Measurements from ENCODE around the gene RAB40A. TPM values are rescaled to one million over a fixed set of nuclear protein-coding genes. Genes with fewer than 3 reads are reported as not detected.

The RAB40A gene, protein sequence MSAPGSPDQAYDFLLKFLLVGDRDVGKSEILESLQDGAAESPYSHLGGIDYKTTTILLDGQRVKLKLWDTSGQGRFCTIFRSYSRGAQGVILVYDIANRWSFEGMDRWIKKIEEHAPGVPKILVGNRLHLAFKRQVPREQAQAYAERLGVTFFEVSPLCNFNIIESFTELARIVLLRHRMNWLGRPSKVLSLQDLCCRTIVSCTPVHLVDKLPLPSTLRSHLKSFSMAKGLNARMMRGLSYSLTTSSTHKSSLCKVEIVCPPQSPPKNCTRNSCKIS
- total RNA-seq: under 1 TPM; 0.18 TPM
- long read RNA-seq: 0 reads

DNA sequence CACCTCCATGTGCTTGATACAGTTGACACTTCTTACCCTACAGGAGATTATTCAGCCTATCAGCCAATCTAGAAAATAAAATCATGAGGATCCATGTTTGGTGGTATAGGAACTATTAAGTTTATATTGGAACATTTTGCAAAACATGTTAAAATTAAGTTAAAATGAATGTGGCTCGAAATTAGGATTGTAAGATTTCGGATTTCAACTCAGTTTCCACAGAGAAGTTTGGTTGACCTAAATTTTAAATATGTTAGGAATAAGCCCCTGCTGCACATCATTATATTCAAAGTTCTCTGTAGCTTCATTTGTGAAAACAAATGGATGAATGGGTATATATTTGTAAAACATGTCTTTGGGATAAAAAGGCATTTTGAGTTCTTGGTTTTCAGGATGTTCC, at the start of gene RAB40A:
RAB40A (minus strand) TSS at position 101 of the 400 bp plus-strand sequence. CDS start 18,733 bp downstream, outside the sequence.
- ATAC-seq (no peak), DNase-seq (no peak)
- intact Hi-C loops (cut with DNase I): no loop called here

DNA sequence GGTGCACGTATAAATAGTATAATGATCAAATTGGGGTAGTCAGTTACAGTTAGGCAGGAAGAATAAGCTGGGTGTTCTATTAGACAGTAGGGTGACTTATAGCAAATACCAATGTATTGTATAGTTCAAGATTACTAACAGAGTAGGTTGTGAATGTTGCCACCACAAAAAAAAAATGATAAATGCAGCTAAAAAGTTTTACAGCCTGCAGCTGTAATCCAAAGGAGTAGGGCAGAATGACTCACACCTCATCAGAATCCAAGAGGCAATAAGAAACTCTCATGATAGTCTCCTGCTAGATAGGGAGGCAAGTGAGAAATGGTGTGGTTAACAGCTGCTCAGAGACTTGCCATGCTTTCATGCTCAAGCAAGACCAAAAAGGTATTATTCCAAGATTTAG, 46.5 kb upstream of the RAB40A start:
- no peak for DNase-seq
- intact Hi-C loops (cut with DNase I): no loop called here
- peak in 1 of 2 donors; percentile 72 for ATAC-seq

DNA sequence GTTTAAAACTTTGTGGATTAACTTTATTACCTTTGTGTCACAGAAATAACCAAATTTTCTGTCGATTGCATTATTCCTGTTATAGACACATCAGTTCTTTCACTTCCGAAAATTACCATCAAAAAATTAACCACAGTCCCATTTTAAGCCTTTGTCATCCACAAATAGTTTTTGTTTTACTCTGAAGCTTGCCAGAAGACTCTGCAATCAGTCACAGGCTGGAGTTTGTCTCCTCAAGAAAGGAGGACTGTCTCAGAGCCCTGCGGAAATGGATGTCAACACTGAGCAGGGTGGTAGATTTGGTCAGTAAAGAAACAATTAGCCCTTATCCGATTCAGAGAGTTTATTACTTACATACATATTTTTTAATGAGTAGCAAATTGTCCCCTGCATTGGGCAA, 45.9 kb upstream of the RAB40A start:
- intact Hi-C loops (cut with DNase I): no loop called here
- DNase-seq: no peak
- peak in 1 of 2 donors; percentile 47 for ATAC-seq

DNA sequence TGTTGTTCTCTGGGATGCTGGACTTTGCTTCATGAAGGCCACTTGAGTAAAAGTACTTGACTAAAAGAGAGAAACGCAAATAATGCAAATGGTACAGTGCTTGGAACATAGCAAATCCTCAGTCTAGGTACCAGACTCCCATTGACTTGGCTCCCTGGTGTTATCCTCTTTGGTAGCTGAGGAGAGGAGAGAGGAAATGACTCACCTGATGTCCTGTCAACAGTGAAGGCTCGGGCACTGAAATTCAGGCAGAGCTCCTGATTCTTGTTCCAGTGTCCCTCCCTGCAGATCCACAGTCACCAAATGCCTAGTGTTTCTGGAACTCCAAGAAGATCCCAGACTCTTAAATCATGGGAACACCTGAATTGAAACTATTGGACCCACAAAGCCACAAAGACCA, 43.5 kb upstream of the RAB40A start:
- no peak for ATAC-seq
- intact Hi-C loops (cut with DNase I): no loop called here
- DNase-seq: no peak

DNA sequence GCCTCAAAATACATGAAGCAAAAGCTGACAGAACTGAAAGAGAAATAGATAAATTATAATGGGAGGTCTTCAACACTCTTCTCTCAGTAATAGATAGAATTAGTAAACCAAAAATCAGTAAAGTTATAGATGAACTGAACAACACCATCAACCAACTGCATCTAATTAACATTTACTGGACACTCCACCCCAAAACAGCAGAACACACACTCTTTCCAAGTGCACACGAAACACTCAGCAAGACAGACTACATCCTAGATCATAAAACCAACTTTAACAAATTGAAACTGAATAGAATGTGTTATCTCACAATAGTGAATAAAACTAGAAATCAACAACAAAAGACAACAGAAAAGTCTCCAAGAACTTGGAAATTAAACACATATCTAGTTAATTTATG, 41.0 kb upstream of the RAB40A start:
- DNase-seq (no peak), ATAC-seq (no peak)
- intact Hi-C loops (cut with DNase I): no loop called here

DNA sequence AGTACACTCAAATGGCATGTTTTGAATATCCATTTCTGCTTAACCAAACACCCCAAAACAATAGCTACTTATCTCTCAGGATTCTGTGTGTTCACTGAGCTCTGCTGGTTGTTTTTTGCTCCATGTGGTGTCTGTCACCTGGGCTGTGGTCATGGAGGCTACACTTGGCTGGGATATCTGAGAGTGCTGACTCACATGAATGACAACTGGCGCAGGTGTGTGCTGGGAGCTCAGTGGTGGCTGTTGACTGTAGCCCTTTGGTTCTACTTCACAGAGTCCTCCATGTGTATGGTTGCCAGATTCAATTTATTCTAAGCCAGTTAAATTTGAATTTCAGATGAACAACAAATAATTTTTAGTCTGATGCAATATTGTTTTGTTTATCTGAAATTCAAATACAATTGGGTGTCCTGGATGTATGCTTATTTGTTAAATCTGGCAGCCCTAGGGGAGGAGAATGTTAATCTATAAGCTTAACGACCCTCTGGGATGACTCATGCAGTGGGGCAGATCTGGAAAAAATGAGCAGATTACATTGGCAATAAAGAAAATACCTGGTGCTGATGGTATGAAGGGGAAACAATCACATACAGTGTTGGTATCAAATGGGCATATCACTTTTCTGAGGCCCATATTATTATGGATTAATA, 37.8 kb upstream of the RAB40A start:
- ATAC-seq: no peak
- no peak for DNase-seq
- intact Hi-C loops (cut with DNase I): no loop called here

DNA sequence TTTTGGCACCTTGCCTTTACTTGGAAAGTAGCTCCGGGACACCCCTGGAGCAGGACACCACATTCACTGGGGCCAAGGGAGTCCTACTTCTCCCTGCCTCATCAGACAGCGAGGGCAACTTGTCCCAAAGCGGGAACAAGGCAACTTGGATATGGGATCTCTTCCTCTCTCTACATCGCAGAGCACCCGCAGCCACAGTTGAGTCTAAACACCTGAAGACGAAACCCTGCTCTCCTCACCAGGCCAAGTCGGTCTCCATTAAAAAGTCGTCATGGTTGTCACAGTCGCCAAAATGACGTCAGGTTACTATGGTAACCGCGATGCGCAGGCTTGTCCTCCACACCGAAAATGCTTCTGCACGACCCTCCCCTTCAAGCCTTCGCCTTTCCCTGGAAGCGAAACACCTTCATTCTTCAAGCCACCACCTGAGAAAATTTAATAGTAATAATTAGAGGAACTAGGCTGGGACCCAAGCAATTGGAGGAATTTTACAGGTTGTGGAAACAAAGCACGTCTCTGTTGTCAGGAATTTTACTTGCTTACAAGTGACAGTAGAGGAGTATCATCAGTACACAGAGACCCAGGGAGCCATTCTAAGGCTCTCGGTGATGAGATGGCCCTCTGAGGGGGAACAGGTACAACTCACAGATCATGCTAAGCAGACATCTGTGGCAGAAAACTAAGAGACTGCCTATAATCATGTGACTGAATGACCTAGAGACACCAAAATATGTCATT, 35.6 kb upstream of the RAB40A start:
- intact Hi-C loops (cut with DNase I): no loop called here
- ATAC-seq (peak; percentile 37 to 79), DNase-seq (peak; percentile 33)

DNA sequence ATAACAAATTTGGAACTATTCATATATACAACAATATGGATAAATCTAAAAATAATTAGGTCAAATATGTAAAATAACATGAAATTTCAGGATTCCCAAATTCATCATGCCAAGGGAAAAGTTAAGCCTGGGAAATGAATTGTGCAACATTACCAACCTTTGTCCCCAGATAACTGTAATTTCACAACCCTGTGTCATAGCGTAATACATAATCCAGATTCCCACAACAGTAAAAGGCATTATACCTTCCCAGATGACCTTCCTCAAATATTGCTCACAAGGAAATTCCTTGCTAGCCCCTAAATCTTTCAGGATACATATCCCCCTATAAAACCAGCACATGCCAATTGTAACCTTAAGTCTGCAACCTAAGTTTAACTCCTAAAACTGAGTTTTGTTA, 32.9 kb upstream of the RAB40A start:
- no peak for ATAC-seq
- no peak for DNase-seq
- intact Hi-C loops (cut with DNase I): no loop called here

DNA sequence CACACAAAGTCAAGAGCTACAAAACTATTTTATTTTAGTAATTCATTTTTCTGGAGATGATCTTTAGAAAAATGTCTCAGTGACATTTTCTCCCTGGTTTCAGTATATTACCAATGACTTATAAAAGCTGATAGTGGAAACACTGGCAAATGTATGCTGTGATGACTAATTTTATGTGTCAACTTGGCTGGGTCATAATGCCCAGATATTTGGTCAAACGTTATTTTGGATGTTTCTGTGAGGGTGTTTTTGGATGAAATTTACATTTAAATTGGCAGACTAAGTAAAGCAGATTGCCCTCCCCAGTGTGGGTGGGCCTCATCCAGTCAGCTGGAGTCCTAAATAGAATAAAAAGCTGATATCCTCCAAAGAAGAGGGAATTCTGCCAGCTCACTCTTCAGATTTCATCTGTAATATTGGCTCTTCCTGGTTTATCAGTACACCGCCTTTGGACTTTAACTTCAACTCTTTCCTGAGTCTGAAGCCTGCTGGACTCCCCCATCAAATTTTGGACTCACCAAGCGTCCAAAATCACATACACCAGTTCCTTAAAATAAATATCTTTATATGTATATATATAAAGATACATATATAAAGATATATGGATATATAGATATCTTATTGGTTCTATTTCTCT, 31.2 kb upstream of the RAB40A start:
- intact Hi-C loops (cut with DNase I): no loop called here
- DNase-seq: no peak
- no peak for ATAC-seq

DNA sequence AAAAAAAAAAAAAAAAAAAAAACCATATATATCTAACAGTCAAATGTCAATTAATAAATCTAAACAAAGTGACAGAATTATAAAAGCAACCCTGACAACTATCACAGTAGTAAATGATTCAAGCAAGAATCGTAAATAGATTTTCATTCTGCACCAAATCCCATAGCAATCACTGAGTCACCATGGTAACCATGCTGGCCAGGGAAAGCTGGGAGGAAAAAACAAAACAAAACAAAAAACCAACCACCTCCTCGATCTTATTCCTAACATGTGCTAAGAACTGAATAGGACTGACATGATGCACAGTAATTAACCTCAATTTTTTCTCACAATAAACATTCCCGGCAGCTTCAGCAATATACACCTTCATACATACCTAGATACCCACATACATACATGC, 30.6 kb upstream of the RAB40A start:
- DNase-seq (no peak), ATAC-seq (no peak)
- intact Hi-C loops (cut with DNase I): no loop called here

DNA sequence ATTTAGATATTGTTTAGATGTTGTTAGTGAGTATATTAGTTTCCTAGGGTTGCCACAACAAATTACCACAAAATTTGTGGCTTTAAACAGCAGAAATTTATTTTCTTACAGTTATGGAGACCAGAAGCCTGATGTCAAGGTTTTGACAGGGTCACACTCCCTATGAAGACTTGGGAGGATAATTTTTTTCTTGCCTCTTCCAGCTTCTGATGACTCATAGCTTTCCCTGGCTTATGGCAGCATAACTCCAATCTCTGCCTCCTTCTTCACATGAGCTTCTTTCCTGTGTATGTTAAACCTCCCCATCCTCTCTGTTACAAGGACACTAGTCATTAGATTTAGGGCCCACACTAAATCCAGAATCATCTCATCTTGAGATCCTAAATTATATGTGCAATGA, 20.9 kb upstream of the RAB40A start:
- intact Hi-C loops (cut with DNase I): no loop called here
- ATAC-seq (peak in 1 of 2 donors; percentile 59), DNase-seq (no peak)

DNA sequence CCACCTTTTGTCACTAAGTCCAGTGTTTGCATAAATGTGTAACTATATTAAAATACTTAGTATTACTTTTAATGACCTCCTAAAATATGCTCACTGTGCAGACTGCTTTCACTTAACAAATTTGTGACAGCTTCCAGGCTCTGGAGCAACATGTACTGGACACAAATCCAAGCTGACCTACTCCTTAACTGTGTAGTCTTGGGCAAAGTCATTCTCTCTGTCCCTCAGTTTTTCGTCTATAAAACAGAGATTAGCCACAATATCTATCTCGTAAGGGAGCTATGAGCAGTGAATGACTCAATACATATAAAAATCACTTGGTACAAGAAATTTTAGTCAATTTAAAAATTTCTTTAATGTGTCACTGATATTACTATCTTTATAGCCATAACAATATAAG, 20.4 kb upstream of the RAB40A start:
- intact Hi-C loops (cut with DNase I): loop anchor here in 1 of 2 donors (10.0 kb wide), 1 partner anchor 145 kb away; the partner anchor contains the start of gene MORF4L2
- DNase-seq: no peak
- ATAC-seq: peak in 1 of 2 donors; percentile 53

DNA sequence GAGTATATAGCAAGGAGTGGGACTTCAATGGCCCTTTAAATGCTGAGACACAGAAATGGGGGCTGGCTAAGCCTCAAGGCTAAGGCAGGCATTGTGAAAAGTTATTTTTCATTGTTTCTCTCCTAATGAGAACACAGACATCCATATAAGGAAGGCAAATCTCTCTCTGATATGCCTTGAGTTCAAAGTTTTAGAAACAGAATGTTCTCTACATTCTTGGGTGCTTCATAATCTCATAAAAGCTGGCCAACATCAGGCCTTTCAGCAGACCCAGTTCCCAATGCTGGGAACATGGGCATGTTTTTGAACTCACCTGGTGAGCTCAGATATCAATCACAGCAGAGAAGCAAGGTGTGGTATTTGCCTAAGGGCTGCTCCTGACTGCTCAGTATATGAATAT, 19.4 kb upstream of the RAB40A start:
- no peak for ATAC-seq
- DNase-seq: no peak
- intact Hi-C loops (cut with DNase I): loop anchor here in 1 of 2 donors (10.0 kb wide), 1 partner anchor 146 kb away; the partner anchor contains the start of gene MORF4L2

DNA sequence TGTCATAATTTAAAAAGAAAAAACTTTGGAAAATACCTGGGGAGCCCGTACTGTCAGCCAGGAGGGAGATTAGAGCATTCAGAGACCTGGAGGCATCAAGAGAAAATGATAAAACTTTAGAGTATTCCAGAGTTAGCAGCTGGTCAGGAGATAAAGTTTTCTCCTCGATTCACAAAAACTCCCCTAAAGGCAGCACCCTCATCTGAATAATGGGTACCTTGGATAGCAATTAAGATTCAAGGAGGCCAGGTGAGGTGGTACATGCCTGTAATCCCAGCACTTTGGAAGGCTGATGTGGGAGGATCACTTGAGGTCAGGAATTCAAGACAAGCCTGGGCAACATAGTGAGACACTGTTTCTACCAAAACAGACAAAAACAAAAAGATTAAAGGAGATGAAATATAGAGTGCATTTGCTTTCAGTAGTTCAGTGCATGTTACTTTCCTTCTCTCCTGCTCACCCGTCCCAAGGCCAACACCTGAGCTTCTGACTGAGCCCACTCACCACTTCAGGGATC, 18.6 kb upstream of the RAB40A start:
- intact Hi-C loops (cut with DNase I): loop anchor here in 1 of 2 donors (10.0 kb wide), 1 partner anchor 147 kb away; the partner anchor contains the start of gene MORF4L2
- DNase-seq: no peak
- no peak for ATAC-seq

DNA sequence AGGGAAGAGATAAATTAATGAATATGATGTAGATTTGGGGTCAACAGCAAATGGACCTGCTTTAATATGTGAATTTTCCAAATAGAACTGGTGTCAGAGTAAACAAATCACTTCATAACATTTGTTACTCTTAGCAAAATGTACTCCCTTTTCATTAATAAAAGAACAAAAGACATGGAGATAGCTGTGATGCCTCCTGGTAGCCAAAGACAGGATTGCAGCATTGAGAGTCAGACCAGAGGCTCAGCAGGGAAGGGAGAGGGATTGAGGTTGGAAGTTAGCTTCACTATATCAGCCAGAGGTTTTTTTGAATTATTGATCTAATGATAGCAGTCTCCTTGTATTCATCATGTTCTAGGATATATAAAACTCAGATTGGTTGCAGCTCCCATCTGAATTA, 17.4 kb upstream of the RAB40A start:
- DNase-seq: no peak
- intact Hi-C loops (cut with DNase I): loop anchor here in 1 of 2 donors (10.0 kb wide), 1 partner anchor 148 kb away; the partner anchor contains the start of gene MORF4L2

DNA sequence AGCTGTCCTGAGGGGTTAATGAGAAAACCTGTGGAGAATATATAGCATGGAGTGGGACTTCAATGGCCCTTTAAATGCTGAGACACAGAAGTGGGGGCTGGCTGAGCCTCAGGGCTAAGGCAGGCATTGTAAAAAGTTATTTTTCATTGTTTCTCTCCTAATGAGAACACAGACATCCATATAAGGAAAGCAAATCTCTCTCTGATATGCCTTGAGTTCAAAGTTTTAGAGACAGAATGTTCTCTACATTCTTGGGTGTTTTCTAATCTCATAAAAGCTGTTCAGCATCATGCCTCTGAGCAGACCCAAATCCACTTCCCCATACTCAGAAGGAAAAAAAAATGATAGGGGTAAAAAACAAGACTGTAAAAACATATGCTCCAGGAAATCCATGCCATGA, 16.8 kb upstream of the RAB40A start:
- intact Hi-C loops (cut with DNase I): loop anchor here in 1 of 2 donors (10.0 kb wide), 1 partner anchor 149 kb away; the partner anchor contains the start of gene MORF4L2
- ATAC-seq (no peak), DNase-seq (no peak)

More for the DNA sequence above, 17.4 kb upstream of the RAB40A start:
- ATAC-seq: no peak

DNA sequence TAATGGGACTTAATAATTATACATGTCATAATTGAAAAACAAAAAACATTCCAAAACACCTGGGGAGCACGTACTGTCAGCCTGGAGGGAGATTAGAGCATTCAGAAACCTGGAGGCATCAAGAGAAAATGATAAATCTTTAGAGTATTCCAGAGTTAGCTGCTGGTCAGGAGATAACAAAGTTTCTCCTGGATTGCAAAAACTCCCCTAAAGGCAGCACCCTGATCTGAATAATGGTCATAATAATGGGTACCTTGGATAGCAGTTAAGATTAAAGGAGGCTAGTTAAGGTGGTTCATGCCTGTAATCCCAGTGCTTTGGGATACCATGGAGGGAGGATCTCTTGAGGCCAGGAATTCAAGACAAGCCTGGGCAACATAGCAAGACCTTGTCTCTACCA, 15.9 kb upstream of the RAB40A start:
- ATAC-seq (no peak), DNase-seq (no peak)
- intact Hi-C loops (cut with DNase I): loop anchor here in 1 of 2 donors (10.0 kb wide), 1 partner anchor 150 kb away; the partner anchor contains the start of gene MORF4L2

DNA sequence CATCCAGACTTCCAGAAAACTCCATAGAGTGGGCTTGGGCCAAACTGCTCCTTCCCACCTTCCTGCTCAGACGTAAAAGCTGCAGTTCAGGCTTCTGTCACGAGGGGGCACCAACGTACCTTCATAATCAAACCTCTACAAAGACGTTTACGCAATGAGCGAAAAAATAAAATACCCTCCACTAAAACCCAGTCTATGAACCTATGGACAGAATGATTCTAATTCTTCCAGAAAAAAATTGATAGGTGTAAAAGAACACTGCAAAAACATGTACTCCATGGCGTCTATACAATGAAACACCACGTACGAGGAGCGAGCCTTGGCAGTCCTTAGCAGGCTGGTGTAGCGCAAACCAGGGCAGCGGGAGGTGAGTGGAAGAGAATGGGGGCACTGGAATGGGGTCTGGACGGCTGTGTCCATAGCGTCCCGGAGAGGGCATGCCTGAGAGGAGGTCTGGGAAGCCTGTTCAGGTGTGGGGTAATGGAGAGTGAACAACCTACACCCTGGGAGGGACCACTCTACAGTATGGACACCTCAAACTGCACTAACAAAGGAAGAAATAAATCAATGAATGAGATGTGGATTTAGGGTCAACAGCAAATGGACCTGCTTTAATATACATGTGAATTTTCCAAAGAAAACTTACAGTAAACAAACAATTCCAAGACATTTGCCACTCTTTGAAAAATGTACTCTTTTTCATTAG, 14.4 kb upstream of the RAB40A start:
- intact Hi-C loops (cut with DNase I): loop anchor here in 1 of 2 donors (5.0 to 10.0 kb wide), 3 partner anchors 99 to 239 kb away; partner anchors contain the start of gene MORF4L2
- peak; percentile 74 for DNase-seq
- ATAC-seq: peak; percentile 63 to 75

All from left cardiac atrium (tissue), 4 donors.